Activated T-cell treated with anti-CD3 and anti-CD28 coated beads, Interleukin-2, amount 50 U/mL, for 1 hour (primary cell): Measurements from ENCODE around the gene PPP2R2B.
"Not testable (repeated sequence)": the region's sequence is repeated elsewhere in the genome, so short reads cannot be mapped to it uniquely, and the experiment has no call there.

Experiments
- DNase-seq: peaks from one replicate; pipeline ENCODE4 v3.0.0-alpha.2; 2020

Gene PPP2R2B

GRCh38 chr5:146588331-146589027, 290.1 kb downstream of the PPP2R2B start:
- DNase-seq: no peak

GRCh38 chr5:146586752-146587151, 291.8 kb downstream of the PPP2R2B start:
- no peak for DNase-seq

- no peak for DNase-seq
Measured at GRCh38 chr5:146584750-146585149, 293.8 kb downstream of the PPP2R2B start.

GRCh38 chr5:146582051-146582596, 296.4 kb downstream of the PPP2R2B start:
- no peak for DNase-seq

- no peak for DNase-seq
Measured at GRCh38 chr5:146580237-146580636, 298.3 kb downstream of the PPP2R2B start.

- no peak for DNase-seq
Measured at GRCh38 chr5:146574713-146575112, 303.8 kb downstream of the PPP2R2B start.

- DNase-seq: no peak
Measured at GRCh38 chr5:146568161-146568560, 310.4 kb downstream of the PPP2R2B start.

GRCh38 chr5:146565764-146566367, 312.7 kb downstream of the PPP2R2B start:
- peak; percentile 28 for DNase-seq

GRCh38 chr5:146564007-146564762, 314.4 kb downstream of the PPP2R2B start:
- DNase-seq: no peak

- no peak for DNase-seq
Measured at GRCh38 chr5:146562461-146562860, 316.1 kb downstream of the PPP2R2B start.

- no peak for DNase-seq
Measured at GRCh38 chr5:146561711-146562110, 316.8 kb downstream of the PPP2R2B start.

- DNase-seq: no peak
Measured at GRCh38 chr5:146560205-146560812, 318.2 kb downstream of the PPP2R2B start.

GRCh38 chr5:146556884-146557283, 321.7 kb downstream of the PPP2R2B start:
- DNase-seq: not testable (repeated sequence)

GRCh38 chr5:146553446-146553845, 325.1 kb downstream of the PPP2R2B start:
- DNase-seq: no peak

GRCh38 chr5:146549615-146550014, 328.9 kb downstream of the PPP2R2B start:
- no peak for DNase-seq

GRCh38 chr5:146548781-146549449, 329.6 kb downstream of the PPP2R2B start:
- DNase-seq: no peak

GRCh38 chr5:146544232-146544631, 334.3 kb downstream of the PPP2R2B start:
- DNase-seq: no peak

GRCh38 chr5:146541958-146542849, 336.4 kb downstream of the PPP2R2B start:
- peak; percentile 73 for DNase-seq

- DNase-seq: no peak
Measured at GRCh38 chr5:146540414-146540813, 338.1 kb downstream of the PPP2R2B start.

- no peak for DNase-seq
Measured at GRCh38 chr5:146539973-146540372, 338.6 kb downstream of the PPP2R2B start.

- no peak for DNase-seq
Measured at GRCh38 chr5:146538432-146538831, 340.1 kb downstream of the PPP2R2B start.

- no peak for DNase-seq
Measured at GRCh38 chr5:146533882-146534281, 344.7 kb downstream of the PPP2R2B start.
